GM12873 (cell line): ENCODE data around the gene CLEC1A.

ENCODE experiments used
- CTCF ChIP-seq: IDR thresholded peaks from 2 replicates; pipeline ENCODE4 v1.5.1; 2012; ENCODE audit warnings: low read depth, mild to moderate bottlenecking, moderate library complexity, low read length, control low read depth; ENCODE audit not compliant: insufficient read depth; ENCODE audit errors: missing control alignments

Gene CLEC1A

DNA sequence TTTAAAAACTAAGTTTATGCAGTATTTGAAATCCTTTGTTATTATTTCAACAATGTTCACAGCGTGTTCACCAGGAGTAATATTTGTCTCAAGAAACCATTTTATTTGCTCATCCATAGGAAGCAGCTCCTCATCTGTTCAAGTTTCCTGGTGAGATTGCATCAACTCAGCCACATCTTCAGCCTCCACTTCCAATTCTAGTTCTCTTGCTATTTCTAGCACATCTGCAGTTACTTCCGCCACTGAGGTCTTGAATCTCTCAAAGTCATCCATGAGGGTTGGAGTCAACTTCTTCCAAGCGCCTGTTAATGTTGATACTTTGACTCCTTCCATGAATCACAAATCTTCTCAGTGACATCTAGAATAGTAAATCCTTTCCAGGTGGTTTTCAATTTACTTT is 50.3 kb downstream of the CLEC1A start:
- no peak for TF ChIP-seq CTCF

DNA sequence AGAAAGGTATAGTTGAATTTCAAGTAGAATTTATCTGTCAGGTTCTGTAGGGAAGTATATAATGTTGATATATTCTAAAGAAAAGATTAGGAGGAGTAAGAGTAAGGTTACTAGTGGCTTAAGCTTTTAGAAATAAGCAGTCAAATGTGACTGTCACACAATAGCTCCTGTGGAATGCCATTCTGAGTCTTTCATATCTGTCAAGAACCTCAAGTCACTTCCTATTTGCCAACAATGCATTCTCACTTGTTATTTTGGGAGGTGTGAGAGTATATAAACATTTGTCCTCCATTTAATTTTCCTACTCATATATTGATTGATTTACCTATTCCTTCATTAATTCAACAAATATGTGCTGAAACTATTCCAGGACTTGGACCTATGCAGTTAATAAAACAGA is 56.6 kb downstream of the CLEC1A start:
- TF ChIP-seq CTCF: no peak

DNA sequence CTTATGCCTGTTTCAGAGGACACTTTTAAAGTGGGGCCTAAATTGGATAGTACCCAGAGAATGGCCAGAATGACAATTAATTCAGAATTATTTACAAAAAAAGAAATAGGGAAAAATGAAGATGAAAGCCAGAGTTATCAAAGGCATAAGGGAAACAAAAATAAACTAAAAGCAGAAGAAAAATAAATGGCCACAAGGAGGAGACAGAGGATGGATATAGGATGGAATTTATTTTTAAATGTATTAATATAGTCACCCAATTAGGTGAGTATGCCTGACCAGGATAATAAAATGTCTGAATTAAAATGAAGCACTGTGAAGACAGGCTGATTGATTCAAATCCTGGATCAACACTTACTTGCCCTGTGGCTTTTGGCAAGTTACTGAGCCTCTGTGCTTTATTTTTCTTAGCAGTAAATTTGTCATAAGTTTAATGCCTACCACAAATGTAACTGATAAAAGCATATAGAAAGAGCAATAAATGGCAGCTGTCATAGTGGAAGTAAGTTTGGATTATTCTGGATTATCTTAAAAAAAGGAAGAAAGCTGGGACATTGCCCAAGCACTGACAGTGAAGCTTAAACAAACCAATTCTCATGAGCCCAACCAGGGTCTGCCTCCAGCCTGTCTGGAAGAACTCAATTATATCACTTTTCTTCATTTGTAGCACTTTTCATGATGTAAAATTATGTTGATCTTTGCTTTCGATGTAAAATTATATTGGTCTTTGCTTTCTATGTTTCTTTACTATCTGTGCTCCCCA is 64.8 kb downstream of the CLEC1A start:
- TF ChIP-seq CTCF: peak; percentile 10

DNA sequence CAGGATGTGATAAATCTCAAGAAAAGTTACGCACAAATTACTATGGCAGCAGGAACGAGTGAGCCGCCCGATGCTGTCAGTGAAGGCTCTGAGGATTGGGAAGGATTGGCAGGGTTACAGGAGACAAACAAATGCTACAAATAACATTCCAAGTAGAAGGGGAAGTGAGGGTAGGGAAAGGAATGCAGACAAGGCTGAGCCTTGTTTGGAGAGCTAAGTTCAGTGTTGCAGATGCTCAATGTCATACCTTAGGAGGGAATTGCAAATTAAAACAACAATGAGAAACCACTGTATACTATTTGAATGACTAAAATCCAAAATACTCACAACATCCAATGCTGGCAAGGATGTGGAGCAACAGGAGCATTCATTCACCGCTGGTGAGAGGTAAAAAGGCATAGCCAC is 67.0 kb downstream of the CLEC1A start:
- no peak for TF ChIP-seq CTCF

DNA sequence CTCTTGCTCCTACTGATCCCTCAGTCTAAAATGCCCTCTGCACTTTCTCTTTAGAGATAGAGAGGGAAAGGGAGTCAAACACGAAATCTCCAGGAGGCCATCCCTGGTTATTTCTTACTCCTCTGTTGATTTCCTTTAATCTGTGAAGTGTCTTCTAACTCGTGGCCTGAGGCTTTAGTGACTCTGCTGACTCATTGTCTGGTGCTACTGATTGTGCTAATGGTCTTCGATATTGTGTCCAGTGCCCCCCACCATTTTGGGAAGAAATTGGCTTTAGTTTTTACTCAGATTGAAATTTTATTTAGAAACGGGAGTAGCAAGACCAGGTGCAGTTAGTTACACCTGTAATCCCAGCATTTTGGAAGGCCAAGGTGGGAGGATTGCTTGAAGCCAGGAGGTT is 67.5 kb downstream of the CLEC1A start:
- no peak for TF ChIP-seq CTCF

DNA sequence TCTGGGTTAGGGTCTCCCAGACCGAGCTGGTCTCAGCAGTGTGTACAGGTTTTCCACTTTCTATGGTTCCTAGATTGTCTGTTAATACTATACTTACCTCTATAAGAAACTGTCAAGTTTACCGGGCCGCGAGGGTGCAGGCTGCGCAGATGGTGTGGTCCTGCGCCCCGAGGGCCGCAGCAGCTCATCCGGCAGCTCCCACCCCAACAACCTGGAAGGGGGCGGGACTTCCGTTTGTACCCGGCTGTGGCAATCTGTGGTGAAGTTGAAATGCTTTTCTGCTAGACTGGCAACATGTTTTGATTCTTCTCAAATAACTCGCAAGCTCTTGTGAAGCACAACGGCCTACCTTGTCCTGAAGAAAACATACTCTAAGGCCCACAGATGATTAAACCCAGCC is 68.3 kb downstream of the CLEC1A start, which contains the start of gene CLEC9A:
CLEC9A (plus strand) TSS at position 237 of the 400 bp plus-strand sequence. CDS start 22,006 bp downstream, outside the sequence.
- no peak for TF ChIP-seq CTCF

- TF ChIP-seq CTCF: no peak
These were observed 71.1 kb downstream of the CLEC1A start for GRCh38 chr12:10027721-10028120.
